Muscle layer of duodenum (tissue), 2 donors: Measurements from ENCODE around the gene IL18RAP.

Experiments used
- H3K27ac ChIP-seq: one replicate; pipeline ENCODE4 v1.7.0; 2013; ENCODE audit warnings: mild to moderate bottlenecking, low read length
- H3K27me3 ChIP-seq: one replicate; pipeline ENCODE4 v1.7.0; 2013; ENCODE audit warnings: low read depth, mild to moderate bottlenecking, control low read depth, low read length
- H3K36me3 ChIP-seq, 2 donors: one replicate each; pipeline ENCODE4 v1.7.0; 2013; ENCODE audit warnings: low read length in 2 of 2, control low read depth in 1 of 2, mild to moderate bottlenecking in 1 of 2; ENCODE audit not compliant: insufficient read depth in 2 of 2, control insufficient read depth in 1 of 2
- H3K4me1 ChIP-seq, 2 donors: one replicate each; pipeline ENCODE4 v1.7.0; 2013; ENCODE audit warnings: low read length in 2 of 2, mild to moderate bottlenecking in 2 of 2, control low read depth in 1 of 2, moderate library complexity in 1 of 2; ENCODE audit not compliant: insufficient read depth in 2 of 2, control insufficient read depth in 1 of 2
- H3K4me3 ChIP-seq, 2 donors: one replicate each; pipeline ENCODE4 v1.7.0; 2013; ENCODE audit warnings: low read length in 2 of 2, low read depth in 1 of 2, mild to moderate bottlenecking in 1 of 2
- H3K9me3 ChIP-seq, 2 donors: one replicate each; pipeline ENCODE4 v1.7.0; 2013; ENCODE audit warnings: low read length in 2 of 2, control low read depth in 1 of 2, mild to moderate bottlenecking in 1 of 2; ENCODE audit not compliant: control insufficient read depth in 1 of 2
- donor health status: healthy.

IL18RAP gene

DNA sequence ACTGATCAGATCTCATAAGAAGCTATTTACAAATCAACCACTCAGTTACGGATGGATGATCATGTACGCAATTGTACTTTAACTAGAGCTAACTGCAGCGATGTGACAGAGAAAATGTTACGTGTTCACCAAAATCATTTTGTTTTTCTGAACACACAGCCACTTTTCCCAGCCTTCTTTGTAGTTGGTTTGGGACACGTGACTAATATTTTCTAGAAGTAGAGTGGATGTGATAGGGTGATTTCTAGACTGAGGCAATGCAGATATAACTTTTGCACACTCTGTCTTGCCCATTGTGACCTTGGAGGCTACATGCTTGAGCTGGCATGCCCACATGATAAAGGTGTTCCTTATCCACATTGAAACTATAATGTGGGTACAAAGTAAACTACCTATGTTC, 40.2 kb downstream of the IL18RAP start:
- Histone ChIP-seq H3K4me1 (no peaks in the 10 kb centered on the region), H3K36me3 (no peaks in the 10 kb centered on the region), H3K4me3 (no peak overlapping the region), H3K9me3 (no peaks in the 10 kb centered on the region), H3K27me3 (no peaks in the 10 kb centered on the region), H3K27ac (no peak overlapping the region)

DNA sequence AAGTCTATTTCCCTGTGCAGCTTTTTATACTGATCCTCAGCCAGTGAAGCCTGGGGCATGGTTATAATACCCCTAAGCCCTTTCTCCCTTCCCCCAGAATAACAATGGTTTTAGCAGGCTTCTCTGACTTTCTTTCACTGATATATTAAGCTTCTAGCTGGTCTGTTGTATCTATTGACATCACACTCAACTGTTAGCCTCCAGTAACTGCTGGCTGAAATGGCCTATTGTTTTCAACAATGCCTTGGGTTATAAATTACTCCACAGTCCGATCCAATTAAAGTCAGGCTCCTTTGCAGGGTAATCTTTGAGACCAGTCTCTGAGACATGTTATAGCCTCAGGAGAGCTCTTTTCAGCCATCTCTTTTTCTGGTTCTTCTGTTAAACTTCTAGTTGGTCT, 47.2 kb downstream of the IL18RAP start:
- no peaks in the 10 kb centered on the region for H3K36me3 ChIP-seq
- H3K4me3 ChIP-seq = no peak overlapping the region
- no peak overlapping the region for H3K27ac ChIP-seq
- peaks cover 4 to 11% of the 10 kb centered on the region in 2 donors for H3K9me3 ChIP-seq
- H3K4me1 ChIP-seq = no peaks in the 10 kb centered on the region
- no peaks in the 10 kb centered on the region for H3K27me3 ChIP-seq

DNA sequence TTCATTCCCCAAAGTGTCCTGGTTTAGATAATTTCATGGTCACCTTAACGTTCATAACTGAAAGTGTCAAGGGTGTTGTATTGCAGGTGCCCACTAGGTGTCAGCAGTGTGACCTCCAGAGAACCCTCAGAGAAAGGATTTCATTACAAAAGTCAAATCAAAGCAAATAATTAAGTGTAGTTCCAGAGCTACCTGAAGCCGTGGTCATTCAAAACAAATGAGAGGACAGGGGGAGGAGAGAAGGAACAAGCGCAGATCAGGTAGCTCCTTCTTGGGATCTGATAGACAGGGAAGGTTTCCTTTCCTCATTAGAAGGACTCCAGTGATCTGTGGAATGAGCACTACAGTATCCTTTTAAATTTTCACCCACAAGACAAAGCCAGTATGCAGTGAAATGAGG, 50.1 kb downstream of the IL18RAP start, which contains the start of gene SLC9A4:
Gene SLC9A4 (plus strand): TSS at position 207 of the 400 bp plus-strand sequence. CDS start 534 bp downstream, outside the sequence.
- no peaks in the 10 kb centered on the region for H3K27me3 ChIP-seq
- H3K36me3 ChIP-seq = no peaks in the 10 kb centered on the region
- H3K4me3 ChIP-seq = no peak within 1 kb of the TSS
- no peak within 1 kb of the TSS for H3K27ac ChIP-seq
- peaks cover 4 to 11% of the 10 kb centered on the region in 2 donors for H3K9me3 ChIP-seq
- no peaks in the 10 kb centered on the region for H3K4me1 ChIP-seq

DNA sequence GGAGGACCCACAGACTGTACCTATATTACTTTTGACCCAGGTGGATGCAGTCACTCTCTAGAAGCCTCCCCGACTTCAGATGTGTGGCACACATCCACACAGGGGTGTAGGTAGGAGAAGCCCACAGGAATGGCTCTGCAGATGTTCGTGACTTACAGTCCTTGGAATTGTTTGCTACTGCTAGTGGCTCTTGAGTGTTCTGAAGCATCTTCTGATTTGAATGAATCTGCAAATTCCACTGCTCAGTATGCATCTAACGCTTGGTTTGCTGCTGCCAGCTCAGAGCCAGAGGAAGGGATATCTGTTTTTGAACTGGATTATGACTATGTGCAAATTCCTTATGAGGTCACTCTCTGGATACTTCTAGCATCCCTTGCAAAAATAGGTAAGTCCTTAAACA, 50.7 kb downstream of the IL18RAP start:
- Histone ChIP-seq H3K36me3 (no peaks in the 10 kb centered on the region), H3K9me3 (peaks cover 4 to 8% of the 10 kb centered on the region in 2 donors), H3K27me3 (no peaks in the 10 kb centered on the region), H3K4me3 (no peak overlapping the region), H3K4me1 (no peaks in the 10 kb centered on the region), H3K27ac (no peak overlapping the region)

DNA sequence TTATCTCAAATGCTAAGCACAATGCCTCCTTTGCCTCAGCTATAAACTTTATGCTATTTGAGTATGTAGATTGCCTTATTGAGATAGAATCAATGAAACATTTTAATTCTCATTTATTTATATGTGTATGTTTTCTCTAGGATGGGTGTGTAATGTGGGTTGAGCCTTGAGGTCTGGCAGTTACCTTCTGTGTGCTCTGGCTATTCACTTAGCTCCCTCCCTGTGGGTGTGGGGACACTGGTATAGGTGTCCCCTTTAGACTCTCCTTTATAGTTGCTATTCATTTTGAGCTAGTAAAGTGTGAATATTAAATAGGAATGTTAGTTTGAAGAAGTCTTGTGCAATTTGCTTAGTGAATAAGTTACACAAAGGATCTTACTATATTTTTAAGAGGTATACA, 51.8 kb downstream of the IL18RAP start:
- Histone ChIP-seq H3K4me1 (no peaks in the 10 kb centered on the region), H3K4me3 (no peak overlapping the region), H3K9me3 (peaks cover 4 to 5% of the 10 kb centered on the region in 2 donors), H3K36me3 (no peaks in the 10 kb centered on the region), H3K27me3 (no peaks in the 10 kb centered on the region), H3K27ac (no peak overlapping the region)

DNA sequence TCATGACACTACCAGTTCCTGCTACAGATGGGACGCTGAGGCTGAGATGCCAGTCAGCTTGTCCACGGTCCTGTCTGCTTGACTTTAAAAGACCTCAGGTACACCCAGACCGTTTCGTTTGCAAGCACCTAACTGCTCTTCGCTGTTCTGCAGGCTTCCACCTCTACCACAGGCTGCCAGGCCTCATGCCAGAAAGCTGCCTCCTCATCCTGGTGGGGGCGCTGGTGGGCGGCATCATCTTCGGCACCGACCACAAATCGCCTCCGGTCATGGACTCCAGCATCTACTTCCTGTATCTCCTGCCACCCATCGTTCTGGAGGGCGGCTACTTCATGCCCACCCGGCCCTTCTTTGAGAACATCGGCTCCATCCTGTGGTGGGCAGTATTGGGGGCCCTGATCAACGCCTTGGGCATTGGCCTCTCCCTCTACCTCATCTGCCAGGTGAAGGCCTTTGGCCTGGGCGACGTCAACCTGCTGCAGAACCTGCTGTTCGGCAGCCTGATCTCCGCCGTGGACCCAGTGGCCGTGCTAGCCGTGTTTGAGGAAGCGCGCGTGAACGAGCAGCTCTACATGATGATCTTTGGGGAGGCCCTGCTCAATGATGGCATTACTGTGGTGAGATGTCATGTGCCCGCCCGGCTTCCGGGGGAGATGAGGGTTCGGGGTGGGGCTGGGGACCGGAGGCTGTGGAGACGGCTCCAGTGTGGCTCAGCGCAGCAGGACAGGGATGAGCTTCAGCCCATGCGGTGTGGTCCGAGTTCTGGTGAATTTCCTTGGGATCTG, 55.9 kb downstream of the IL18RAP start:
- H3K4me1 ChIP-seq = no peaks in the 10 kb centered on the region
- H3K27ac ChIP-seq = no peak overlapping the region
- no peak overlapping the region for H3K4me3 ChIP-seq
- H3K27me3 ChIP-seq = no peaks in the 10 kb centered on the region
- H3K36me3 ChIP-seq = no peaks in the 10 kb centered on the region
- no peaks in the 10 kb centered on the region for H3K9me3 ChIP-seq

DNA sequence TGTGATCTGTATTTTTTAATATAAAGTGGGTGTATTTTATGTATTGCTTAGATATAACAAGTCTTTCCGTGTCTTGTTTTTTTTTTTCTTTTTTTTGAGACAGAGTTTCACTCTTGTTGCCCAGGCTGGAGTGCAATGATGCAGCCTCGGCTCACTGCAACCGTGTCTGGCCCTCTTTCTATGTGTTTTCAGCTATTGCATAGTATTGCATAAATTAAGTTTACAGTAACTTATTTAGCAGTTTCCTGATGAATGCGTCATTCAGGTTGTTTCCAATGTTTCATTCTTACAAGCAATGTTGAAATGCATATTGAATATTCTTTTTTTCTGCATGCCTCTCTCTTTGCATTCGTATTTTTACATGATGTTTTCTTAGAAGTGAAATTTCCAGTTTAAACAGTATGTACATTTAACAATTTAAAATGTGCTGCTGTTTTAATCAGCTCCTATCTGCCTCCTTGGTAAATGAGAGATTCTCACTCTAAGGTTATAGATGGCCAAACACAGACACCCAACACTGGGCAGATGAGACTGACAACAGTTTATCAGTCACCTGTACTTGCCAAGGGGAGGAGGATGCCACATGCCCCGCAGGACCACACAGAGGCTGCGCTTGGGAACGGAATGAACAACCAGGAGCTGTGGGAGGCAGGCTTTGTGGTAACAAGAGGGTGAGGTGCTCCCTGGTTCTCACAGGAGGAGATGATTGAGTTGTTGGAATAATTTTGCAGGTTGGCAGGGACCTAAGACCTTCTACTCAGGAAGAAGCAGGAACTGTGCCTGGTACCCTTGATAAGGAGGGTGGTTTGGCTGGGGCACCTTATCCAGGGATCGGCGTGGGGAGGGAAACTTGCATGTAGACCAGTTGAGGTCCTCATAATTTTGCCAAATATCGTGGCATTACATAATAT, 57.6 kb downstream of the IL18RAP start:
- no peaks in the 10 kb centered on the region for H3K4me1 ChIP-seq

DNA sequence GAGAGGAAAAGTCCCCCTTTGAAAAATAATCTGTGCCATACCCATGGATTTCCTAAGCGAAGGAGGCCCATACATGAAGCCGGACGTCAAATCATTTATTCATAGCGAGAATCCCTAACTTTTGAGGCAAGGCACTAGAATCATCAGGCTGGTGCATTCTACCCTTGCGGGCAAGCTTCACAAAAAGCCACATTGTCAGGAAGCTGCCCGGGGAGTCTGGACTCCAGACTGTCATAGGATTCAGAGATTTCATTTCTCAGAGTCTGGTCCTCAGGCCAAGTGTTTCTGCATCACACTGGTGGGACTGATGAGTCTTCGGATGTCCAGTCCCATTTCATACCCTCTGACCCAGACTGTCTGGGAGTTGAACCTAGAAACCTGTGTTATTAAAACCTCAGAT, 59.0 kb downstream of the IL18RAP start:
- no peak overlapping the region for H3K4me3 ChIP-seq
- no peaks in the 10 kb centered on the region for H3K27me3 ChIP-seq
- no peak overlapping the region for H3K27ac ChIP-seq
- no peaks in the 10 kb centered on the region for H3K9me3 ChIP-seq
- H3K36me3 ChIP-seq = no peaks in the 10 kb centered on the region
- H3K4me1 ChIP-seq = no peaks in the 10 kb centered on the region

More for the DNA sequence above, 57.6 kb downstream of the IL18RAP start:
- Histone ChIP-seq H3K4me3 (no peak overlapping the region), H3K9me3 (no peaks in the 10 kb centered on the region), H3K36me3 (no peaks in the 10 kb centered on the region), H3K27me3 (no peaks in the 10 kb centered on the region), H3K27ac (no peak overlapping the region)

DNA sequence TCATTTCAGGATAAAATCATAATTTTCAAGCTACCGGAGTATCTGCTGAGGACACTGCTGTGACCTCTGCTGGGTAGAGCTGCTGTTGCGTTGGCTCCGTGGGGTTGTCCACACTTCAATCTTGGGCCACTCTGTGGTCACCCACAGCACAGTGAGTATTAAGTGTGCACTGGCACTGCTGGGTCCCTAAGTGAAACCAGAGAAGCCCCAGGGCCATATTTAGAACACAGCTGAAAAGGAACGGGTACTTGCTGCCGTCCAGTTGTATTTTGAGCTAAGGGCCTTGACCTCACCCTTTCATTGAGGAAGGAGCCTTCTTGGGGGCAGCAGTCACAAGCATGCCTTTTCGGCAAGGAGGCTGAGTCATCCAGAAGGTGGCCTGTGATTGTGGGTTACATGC, 60.1 kb downstream of the IL18RAP start:
- no peak overlapping the region for H3K4me3 ChIP-seq
- H3K36me3 ChIP-seq = no peaks in the 10 kb centered on the region
- no peak overlapping the region for H3K27ac ChIP-seq
- H3K9me3 ChIP-seq = no peaks in the 10 kb centered on the region
- H3K27me3 ChIP-seq = no peaks in the 10 kb centered on the region
- no peaks in the 10 kb centered on the region for H3K4me1 ChIP-seq

DNA sequence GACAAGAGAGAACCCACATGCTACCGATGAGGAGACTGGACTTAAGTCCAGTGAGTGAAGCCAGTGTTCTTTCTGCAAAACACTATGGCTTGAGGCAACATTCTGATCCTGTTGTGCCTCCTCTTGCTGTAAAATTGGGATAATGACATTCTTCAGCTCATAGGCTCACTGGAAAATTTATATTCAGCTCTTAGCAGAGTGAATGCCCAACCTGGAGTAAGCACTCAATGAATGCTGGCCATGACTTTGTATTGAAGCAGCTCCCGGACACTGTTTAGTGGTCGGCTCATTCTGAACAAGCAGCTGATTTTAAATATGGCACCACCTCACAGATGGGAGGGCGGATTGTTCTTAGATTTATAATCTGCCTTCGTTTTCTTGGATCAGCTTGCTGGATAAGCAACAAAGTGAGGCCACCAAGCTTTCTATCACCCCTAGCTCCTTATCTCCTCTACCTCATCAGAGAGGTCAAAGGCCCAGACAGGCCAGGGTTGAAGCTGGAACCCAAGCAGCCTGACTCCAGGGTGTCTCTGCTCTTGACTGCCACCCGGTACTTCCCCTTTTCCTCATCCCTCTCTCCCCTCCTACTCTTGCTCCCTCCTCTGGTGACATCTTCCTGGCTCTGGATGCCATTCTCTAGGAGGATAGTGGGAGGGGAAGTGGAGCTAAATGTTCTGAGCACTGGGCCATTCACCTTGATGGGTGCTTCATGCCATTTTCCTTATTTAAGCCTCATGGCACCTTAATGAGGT, 61.5 kb downstream of the IL18RAP start:
- H3K27me3 ChIP-seq = no peaks in the 10 kb centered on the region
- H3K4me3 ChIP-seq = no peak overlapping the region
- H3K4me1 ChIP-seq = no peaks in the 10 kb centered on the region
- no peak overlapping the region for H3K27ac ChIP-seq
- no peaks in the 10 kb centered on the region for H3K9me3 ChIP-seq
- H3K36me3 ChIP-seq = no peaks in the 10 kb centered on the region
